H1 (cell line): Measurements from ENCODE around the gene PAQR5. TPM values are rescaled to one million over a fixed set of nuclear protein-coding genes. Genes with fewer than 3 reads are reported as not detected.

Source experiments
- CTCF ChIA-PET: fragments of 300-600 bp; sonication (Branson Sonifier 250); formaldehyde crosslinking; loops from one replicate; lab custom pipeline; 2021; ENCODE audit not compliant: partially characterized antibody; lab: Charles Lee
- POLR2A ChIA-PET: fragments of 300-600 bp; sonication (Branson Sonifier 250); formaldehyde crosslinking; loops from one replicate; lab custom pipeline; 2021; ENCODE audit warnings: inconsistent platforms; ENCODE audit not compliant: partially characterized antibody; lab: Charles Lee
- DNase-seq, 2 experiments: peaks; one replicate each; pipeline versions ENCODE4 v3.0.0 to v3.0.0-alpha.2; 2010 to 2022; ENCODE audit warnings: low spot score in 2 of 2, low read depth in 1 of 2, mixed read lengths in 1 of 2
- FAIRE-seq: peaks from 2 replicates; lab custom pipeline; 2011; peaks lifted over from hg19 to GRCh38; lab: Jason Lieb, UNC
- H2AFZ ChIP-seq: 2 replicates; pipeline ENCODE4 v1.8.1; 2012; ENCODE audit warnings: low read length, inconsistent platforms
- H2AK5ac ChIP-seq: 2 replicates; pipeline ENCODE4 v1.6.1; 2013; ENCODE audit warnings: low read depth, low read length
- H2BK120ac ChIP-seq: replicated peaks from 2 replicates; pipeline ENCODE3; 2013; ENCODE audit warnings: low read depth, low read length, inconsistent platforms
- H2BK12ac ChIP-seq: 2 replicates; pipeline ENCODE4 v1.6.1; 2013; ENCODE audit warnings: low read depth, low read length
- H2BK15ac ChIP-seq: 2 replicates; pipeline ENCODE4 v1.6.1; 2013; ENCODE audit warnings: low read length
- H2BK20ac ChIP-seq: 2 replicates; pipeline ENCODE4 v1.6.1; 2013; ENCODE audit warnings: low read length
- H2BK5ac ChIP-seq: 2 replicates; pipeline ENCODE4 v1.6.1; 2013; ENCODE audit warnings: low read depth, low read length
- H3K14ac ChIP-seq: 2 replicates; pipeline ENCODE4 v1.6.1; 2013; ENCODE audit warnings: inconsistent platforms; ENCODE audit not compliant: insufficient read length
- H3K18ac ChIP-seq: 2 replicates; pipeline ENCODE4 v1.6.1; 2013; ENCODE audit warnings: low read length; ENCODE audit errors: extremely low read depth
- H3K23ac ChIP-seq: 2 replicates; pipeline ENCODE4 v1.6.1; 2013; ENCODE audit warnings: inconsistent platforms; ENCODE audit not compliant: insufficient read length
- H3K23me2 ChIP-seq: 2 replicates; pipeline ENCODE4 v1.6.1; 2013; ENCODE audit warnings: low read depth, low read length
- H3K27ac ChIP-seq: 2 replicates; pipeline ENCODE4 v1.6.1; 2011; ENCODE audit warnings: low read depth, low read length, inconsistent platforms
- H3K27me3 ChIP-seq, 4 experiments: replicated peaks in 1 of 4; 1 replicate in 1 of 4; 2 replicates in 3 of 4; pipeline versions ENCODE4 v1.6.1 to v1.8.1; 2011 to 2013; ENCODE audit warnings: low read length in 3 of 4, mild to moderate bottlenecking in 3 of 4, inconsistent platforms in 2 of 4, mixed read lengths in 2 of 4, moderate library complexity in 1 of 4; ENCODE audit not compliant: control insufficient read depth in 3 of 4, insufficient read depth in 3 of 4; ENCODE audit errors: extremely low read depth in 1 of 4
- H3K36me3 ChIP-seq, 4 experiments: 2 replicates each; pipeline versions ENCODE4 v1.6.1 to v1.8.1; 2011 to 2013; ENCODE audit warnings: mild to moderate bottlenecking in 4 of 4, low read length in 3 of 4, moderate library complexity in 2 of 4, control low read depth in 1 of 4, inconsistent platforms in 1 of 4; ENCODE audit not compliant: insufficient read depth in 4 of 4, control insufficient read depth in 2 of 4
- H3K4ac ChIP-seq: replicated peaks from 2 replicates; pipeline ENCODE3; 2013; ENCODE audit warnings: low read length, low read depth, mixed read lengths, inconsistent platforms; ENCODE audit not compliant: insufficient read length
- H3K4me1 ChIP-seq, 4 experiments: replicated peaks in 1 of 4; 1 replicate in 1 of 4; 2 replicates in 3 of 4; pipeline versions ENCODE4 v1.6.1 to v1.8.1; 2011 to 2013; ENCODE audit warnings: low read length in 3 of 4, inconsistent platforms in 2 of 4, mixed read lengths in 1 of 4; ENCODE audit not compliant: insufficient read depth in 4 of 4, control insufficient read depth in 3 of 4
- H3K4me2 ChIP-seq, 2 experiments: 2 replicates each; pipeline versions ENCODE4 v1.6.1 to v1.8.1; 2011 to 2013; ENCODE audit warnings: low read depth in 2 of 2, low read length in 2 of 2, control low read depth in 1 of 2, inconsistent platforms in 1 of 2, mild to moderate bottlenecking in 1 of 2; ENCODE audit not compliant: insufficient read depth in 1 of 2
- H3K4me3 ChIP-seq, 4 experiments: fragments of 200-600, 300-600 bp in 1 of 4; sonication (generic), shearing (Covaris generic), sonication (Bioruptor Twin) in 1 of 4; 2 replicates each; pipeline versions ENCODE4 v1.5.1 to v1.8.1; 2011 to 2016; ENCODE audit warnings: low read length in 4 of 4, low read depth in 3 of 4, control low read depth in 2 of 4, inconsistent platforms in 2 of 4, mild to moderate bottlenecking in 2 of 4, mixed read lengths in 1 of 4, moderate library complexity in 1 of 4; ENCODE audit not compliant: insufficient read depth in 2 of 4; ENCODE audit errors: extremely low read depth in 1 of 4
- H3K56ac ChIP-seq: replicated peaks from 2 replicates; pipeline ENCODE3; 2013; ENCODE audit warnings: low read depth, mild to moderate bottlenecking, mixed read lengths, low read length, inconsistent platforms; ENCODE audit not compliant: insufficient read length
- H3K79me1 ChIP-seq: 2 replicates; pipeline ENCODE4 v1.6.1; 2013; ENCODE audit warnings: low read depth, low read length, control low read depth
- H3K79me2 ChIP-seq, 2 experiments: 2 replicates each; pipeline versions ENCODE4 v1.6.1 to v1.8.1; 2012 to 2013; ENCODE audit warnings: low read length in 2 of 2, mild to moderate bottlenecking in 2 of 2, inconsistent platforms in 1 of 2; ENCODE audit not compliant: insufficient read depth in 2 of 2, control insufficient read depth in 1 of 2
- H3K9ac ChIP-seq, 4 experiments: replicated peaks in 1 of 4; 1 replicate in 1 of 4; 2 replicates in 3 of 4; pipeline versions ENCODE4 v1.6.1 to v1.8.1; 2011 to 2013; ENCODE audit warnings: low read depth in 3 of 4, low read length in 3 of 4, control low read depth in 2 of 4, mild to moderate bottlenecking in 2 of 4, moderate library complexity in 2 of 4, inconsistent platforms in 1 of 4; ENCODE audit errors: extremely low read depth in 1 of 4
- H3K9me3 ChIP-seq, 2 experiments: 2 replicates each; pipeline versions ENCODE4 v1.6.1 to v1.8.1; 2012 to 2013; ENCODE audit warnings: mild to moderate bottlenecking in 2 of 2, moderate library complexity in 2 of 2, control low read depth in 1 of 2, inconsistent platforms in 1 of 2, low read depth in 1 of 2, low read length in 1 of 2, mixed read lengths in 1 of 2; ENCODE audit not compliant: insufficient read depth in 2 of 2
- H4K20me1 ChIP-seq, 2 experiments: replicated peaks in 1 of 2; 2 replicates each; pipeline versions ENCODE3 to v1.8.1; 2011 to 2013; ENCODE audit warnings: inconsistent platforms in 2 of 2, low read length in 2 of 2, mild to moderate bottlenecking in 1 of 2; ENCODE audit not compliant: insufficient read depth in 2 of 2, control insufficient read depth in 1 of 2
- H4K5ac ChIP-seq: 2 replicates; pipeline ENCODE4 v1.6.1; 2013; ENCODE audit warnings: low read length, low read depth, mixed read lengths, inconsistent platforms; ENCODE audit not compliant: insufficient read length
- H4K8ac ChIP-seq: 2 replicates; pipeline ENCODE4 v1.8.0; 2013; ENCODE audit warnings: mild to moderate bottlenecking, moderate library complexity, low read length, inconsistent platforms; ENCODE audit not compliant: insufficient read depth; ENCODE audit errors: extremely low read depth
- H4K91ac ChIP-seq: replicated peaks from 2 replicates; pipeline ENCODE3; 2013; ENCODE audit warnings: low read length, mixed read lengths, inconsistent platforms; ENCODE audit not compliant: insufficient read length
- ASH2L ChIP-seq: fragments of 200-600, 300-600 bp; sonication (generic); IDR thresholded peaks from one replicate; pipeline ENCODE4 v1.7.1; 2017; ENCODE audit warnings: low read length
- BACH1 ChIP-seq: IDR thresholded peaks from 2 replicates; pipeline ENCODE4 v1.6.1; 2012; ENCODE audit warnings: low read length, improper control_type of control experiment
- CHD1 ChIP-seq: IDR thresholded peaks from 2 replicates; pipeline ENCODE4 v1.6.1; 2012; ENCODE audit warnings: low read depth, low read length, improper control_type of control experiment
- CTCF ChIP-seq, 3 experiments: IDR thresholded peaks; 1 replicate in 2 of 3; 2 replicates in 1 of 3; pipeline versions ENCODE4 v1.5.1 to v1.6.1; 2011; ENCODE audit warnings: low read length in 3 of 3, mild to moderate bottlenecking in 3 of 3, inconsistent platforms in 2 of 3, low read depth in 1 of 3, moderate library complexity in 1 of 3; ENCODE audit not compliant: insufficient read depth in 1 of 3; ENCODE audit errors: control extremely low read depth in 1 of 3
- POU5F1 ChIP-seq: IDR thresholded peaks from 2 replicates; pipeline ENCODE4 v1.6.1; 2011; ENCODE audit warnings: low read depth, mild to moderate bottlenecking, low read length, moderate library complexity
- RXRA ChIP-seq: IDR thresholded peaks from 2 replicates; pipeline ENCODE4 v1.6.1; 2011; ENCODE audit warnings: low read depth, mild to moderate bottlenecking, low read length, moderate library complexity; ENCODE audit not compliant: insufficient read depth
- SRF ChIP-seq: IDR thresholded peaks from 2 replicates; pipeline ENCODE4 v1.6.1; 2011; ENCODE audit warnings: mild to moderate bottlenecking, low read depth, low read length, moderate library complexity
- TCF12 ChIP-seq: IDR thresholded peaks from 2 replicates; pipeline ENCODE4 v1.6.1; 2011; ENCODE audit warnings: low read depth, mild to moderate bottlenecking, low read length
- TEAD4 ChIP-seq: IDR thresholded peaks from 2 replicates; pipeline ENCODE4 v1.6.1; 2012; ENCODE audit warnings: low read depth, low read length, inconsistent platforms, mixed read lengths
- WGBS, 2 experiments: shearing (Covaris generic) in 1 of 2; methylation state at CpG; one replicate each; pipeline versions ENCODE4 v1.1.6 to v1.1.7; 2013 to 2015; ENCODE audit warnings: low lambda C conversion rate in 2 of 2, mixed read lengths in 2 of 2, inconsistent platforms in 1 of 2, low coverage in 1 of 2, missing lambda C conversion rate in 1 of 2; ENCODE audit not compliant: insufficient replicate concordance in 2 of 2, insufficient coverage in 1 of 2, insufficient read length in 1 of 2; ENCODE audit errors: extremely low coverage in 1 of 2, missing lambda C conversion rate in 1 of 2; 5-methylcytosine and 5-hydroxymethylcytosine counted together
- polyA plus RNA-seq, 7 experiments: library from polyadenylated mRNA; depleted of rRNA in 3 of 7; stranded (reverse) in 5 of 7; unstranded in 2 of 7; fragments of >200 nt in 5 of 7; fragments of 200-250 nt in 2 of 7; gene quantifications; 1 replicate in 5 of 7; 2 replicates in 1 of 7; 4 replicates in 1 of 7; pipeline versions ENCODE4 v1.2.1 to v1.2.3, GENCODE V29; 2011 to 2013; ENCODE audit warnings: missing spikeins in 2 of 7, mixed read lengths in 2 of 7
- total RNA-seq: library from RNA; stranded (reverse); fragmentation: NEBNext Ultra II Directional; extraction: Animal tissue kit (Norgen Biotek cat#: 25700); gene quantifications from 2 replicates; pipeline ENCODE4 v1.2.1, GENCODE V29; 2021
- TF ChIP-seq, protein P1 (sequence below): IDR thresholded peaks from 2 replicates; pipeline ENCODE4 v1.6.1; 2012; ENCODE audit warnings: inconsistent platforms

The PAQR5 gene
- total and polyA plus RNA-seq, 2 of the 8 experiments (the other 6 are each of a cell fraction or from before 2014, with no cell fraction given) = 8.7 to 18.1 TPM

- Histone ChIP-seq H3K79me2 (no peaks in the 10 kb centered on the region), H2AFZ (0 out of 2 replicates have a peak overlapping the region, but pooled peaks have one; percentile 99), H2BK20ac (no peak overlapping the region), H3K79me1 (no peaks in the 10 kb centered on the region), H3K4me1 (peaks cover 2 to 14% (median 10%) of the 10 kb centered on the region in 4 experiments), H4K20me1 (no peaks in the 10 kb centered on the region), H4K91ac (no peak overlapping the region), H2BK15ac (no peak overlapping the region), H3K4ac (peak overlapping the region; percentile 39), H3K23ac (no peak overlapping the region), H3K14ac (no peak overlapping the region), H3K56ac (no peak overlapping the region), H3K9me3 (no peaks in the 10 kb centered on the region), H3K18ac (no peak overlapping the region), H3K36me3 (no peaks in the 10 kb centered on the region), H2BK5ac (no peak overlapping the region), H2BK12ac (no peak overlapping the region), H3K27ac (no peak overlapping the region), H4K5ac (no peak overlapping the region), H4K8ac (no peak overlapping the region), H3K27me3 (peaks cover 7 to 32% (median 20%) of the 10 kb centered on the region in 4 experiments), H3K4me2 (peak overlapping the region; percentile 89; a peak in 3 of 4 replicates), H3K23me2 (peaks cover 13% of the 10 kb centered on the region; the same call in 1 of the 2 replicates), H2BK120ac (no peak overlapping the region), H2AK5ac (no peak overlapping the region), H3K4me3 (peak overlapping the region in 1 of 4 experiments; percentile 84; a peak in 2 of 8 replicates), H3K9ac (no peak overlapping the region)
- ChIA-PET CTCF (interaction anchor here (1.2 kb wide), 1 partner anchor 83 kb away, joined by 3 read pairs; no protein-coding TSS in a partner anchor), POLR2A (interaction anchor here (0.8 to 3.1 kb wide), 4 partner anchors 8 to 155 kb away, joined by 3 to 10 read pairs (median 6); partner anchors contain the start of gene RPLP1)
- 96% methylated on average over 10 of the region's 10 CpGs; no CpG with 5 or more reads in 1 of the 2 experiments for WGBS, 2 experiments
- DNase-seq (no peak), FAIRE-seq (no peak)
- no peak for TF ChIP-seq POU5F1
- TF ChIP-seq TEAD4 = no peak
- no peak for TF ChIP-seq TCF12
- TF ChIP-seq ASH2L = no peak
- TF ChIP-seq SRF = no peak
- no peak for TF ChIP-seq BACH1
- TF ChIP-seq CTCF (IDR thresholded peaks at IDR 0.05; ENCODE audit: control extremely low read depth in 1 of 3, insufficient read depth in 1 of 3, low read depth in 1 of 3, low read length in 3 of 3) = no peak
- TF ChIP-seq, protein P1, sequence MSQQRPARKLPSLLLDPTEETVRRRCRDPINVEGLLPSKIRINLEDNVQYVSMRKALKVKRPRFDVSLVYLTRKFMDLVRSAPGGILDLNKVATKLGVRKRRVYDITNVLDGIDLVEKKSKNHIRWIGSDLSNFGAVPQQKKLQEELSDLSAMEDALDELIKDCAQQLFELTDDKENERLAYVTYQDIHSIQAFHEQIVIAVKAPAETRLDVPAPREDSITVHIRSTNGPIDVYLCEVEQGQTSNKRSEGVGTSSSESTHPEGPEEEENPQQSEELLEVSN = no peak
- TF ChIP-seq RXRA = no peak
- no peak for TF ChIP-seq CHD1
Observed at GRCh38 chr15:69297642-69298353, 914 bp upstream of the PAQR5 start.
